ENCODE measurements around the gene GOLGA5. TPM values are rescaled to one million over a fixed set of nuclear protein-coding genes. Genes with fewer than 3 reads are reported as not detected.

Gene GOLGA5
- total RNA-seq, 1 experiment from 2014 or later: 25.4 TPM

DNA sequence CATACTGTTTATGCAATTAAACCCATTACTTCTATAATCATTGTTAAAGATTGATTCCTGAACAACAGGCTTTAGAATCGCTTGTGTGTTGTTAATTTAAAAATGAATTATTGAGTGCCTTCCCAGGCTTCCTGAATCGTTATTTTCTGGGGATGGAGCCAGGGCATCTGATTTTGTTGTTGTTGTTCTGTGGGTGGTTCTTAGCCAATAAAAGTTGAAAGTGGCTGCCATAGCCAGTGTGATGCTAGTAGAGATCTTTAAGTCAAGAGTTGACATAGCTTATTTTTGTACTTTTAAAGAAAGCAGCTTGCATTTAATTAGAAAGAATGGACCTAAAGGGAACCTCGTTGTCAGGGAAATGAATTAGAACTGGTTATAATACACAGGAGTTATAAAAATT is 6.4 kb downstream of the GOLGA5 start:
- no CpG with 5 or more reads among the region's 3 CpGs for WGBS (ENCODE audit: extremely low coverage, insufficient read length, low lambda C conversion rate)
- no peak for TF ChIP-seq CTCF (conservative IDR thresholded peaks at IDR 0.05)
- Histone ChIP-seq H2BK5ac (ENCODE audit: insufficient read length, low read length) (no peak overlapping the region), H2BK20ac (ENCODE audit: low read depth, low read length, poor library complexity, severe bottlenecking) (no peak overlapping the region), H2BK12ac (ENCODE audit: insufficient read length, low read depth, low read length) (no peak overlapping the region), H4K5ac (ENCODE audit: insufficient read length, low read depth, low read length) (no peak overlapping the region), H3K4me2 (ENCODE audit: insufficient read depth, insufficient read length, low read length) (no peak overlapping the region), H3K4ac (ENCODE audit: low read depth, low read length) (no peak overlapping the region), H2BK120ac (ENCODE audit: low read depth, low read length, poor library complexity, severe bottlenecking) (no peak overlapping the region), H3K56ac (ENCODE audit: insufficient read length, low read depth, low read length) (no peak overlapping the region), H2AK5ac (ENCODE audit: insufficient read length, low read length) (no peak overlapping the region), H3K14ac (ENCODE audit: insufficient read depth, low read length) (no peak overlapping the region), H2BK15ac (ENCODE audit: low read depth, low read length) (no peak overlapping the region), H3K9me3 (ENCODE audit: control insufficient read depth, low read depth, low read length) (no peaks in the 10 kb centered on the region), H3K18ac (ENCODE audit: insufficient read length, low read depth, low read length) (no peak overlapping the region), H3K23me2 (ENCODE audit: insufficient read length, low read depth, low read length, poor library complexity, severe bottlenecking) (no peaks in the 10 kb centered on the region), H3K23ac (ENCODE audit: insufficient read length, low read depth, low read length) (no peak overlapping the region), H3K9ac (ENCODE audit: extremely low read depth, insufficient read length, low read length) (no peak overlapping the region), H4K91ac (ENCODE audit: insufficient read length, low read depth, low read length) (no peak overlapping the region), H4K8ac (replicated peaks; ENCODE audit: insufficient read length, low read depth, low read length) (no peak overlapping the region), H3K79me1 (ENCODE audit: insufficient read depth, low read depth, low read length, poor library complexity, severe bottlenecking) (no peaks in the 10 kb centered on the region), H3K27ac (ENCODE audit: insufficient read length, low read depth, low read length) (no peak overlapping the region), H3K79me2 (ENCODE audit: insufficient read depth, low read length) (no peaks in the 10 kb centered on the region), H4K20me1 (ENCODE audit: control insufficient read depth, insufficient read depth, insufficient read length) (no peaks in the 10 kb centered on the region), H3T11ph (ENCODE audit: low read length) (no peak overlapping the region), H2AFZ (ENCODE audit: low read length) (no peak overlapping the region), H3K4me1 (ENCODE audit: insufficient read depth, low read length) (no peaks in the 10 kb centered on the region), H3K27me3 (ENCODE audit: insufficient read depth, low read length) (no peaks in the 10 kb centered on the region)
- Mint-ChIP-seq H3K9me3 (no peaks in the 10 kb centered on the region), H3K36me3 (ENCODE audit: insufficient read depth in 1 of 3, low read depth in 3 of 3) (peaks cover 1 to 28% (median 15%) of the 10 kb centered on the region in 3 experiments; a peak in 6 of 7 replicates), H3K27ac (no peak overlapping the region), H3K4me1 (peaks cover 1 to 4% of the 10 kb centered on the region in 2 experiments; a peak in 3 of 4 replicates), H3K27me3 (ENCODE audit: low read depth) (no peaks in the 10 kb centered on the region), H3K4me3 (no peak overlapping the region)
- no peak for DNase-seq

Data from H9 (cell line).